HS-5 (cell line): ENCODE results near the gene FUT6.
"Not testable (repeated sequence)": the region's sequence is repeated elsewhere in the genome, so short reads cannot be mapped to it uniquely, and the experiment has no call there.

Experiments
- DNase-seq: peaks from one replicate; pipeline ENCODE4 v3.0.0-alpha.2; 2012; ENCODE audit warnings: low read depth

The FUT6 gene

GRCh38 chr19:5839065-5840017 lies at the start of gene FUT6:
Gene FUT6 (minus strand): TSS chr19:5839702. CDS start chr19:5832567, 7,135 bp downstream.
- DNase-seq: no peak

DNA sequence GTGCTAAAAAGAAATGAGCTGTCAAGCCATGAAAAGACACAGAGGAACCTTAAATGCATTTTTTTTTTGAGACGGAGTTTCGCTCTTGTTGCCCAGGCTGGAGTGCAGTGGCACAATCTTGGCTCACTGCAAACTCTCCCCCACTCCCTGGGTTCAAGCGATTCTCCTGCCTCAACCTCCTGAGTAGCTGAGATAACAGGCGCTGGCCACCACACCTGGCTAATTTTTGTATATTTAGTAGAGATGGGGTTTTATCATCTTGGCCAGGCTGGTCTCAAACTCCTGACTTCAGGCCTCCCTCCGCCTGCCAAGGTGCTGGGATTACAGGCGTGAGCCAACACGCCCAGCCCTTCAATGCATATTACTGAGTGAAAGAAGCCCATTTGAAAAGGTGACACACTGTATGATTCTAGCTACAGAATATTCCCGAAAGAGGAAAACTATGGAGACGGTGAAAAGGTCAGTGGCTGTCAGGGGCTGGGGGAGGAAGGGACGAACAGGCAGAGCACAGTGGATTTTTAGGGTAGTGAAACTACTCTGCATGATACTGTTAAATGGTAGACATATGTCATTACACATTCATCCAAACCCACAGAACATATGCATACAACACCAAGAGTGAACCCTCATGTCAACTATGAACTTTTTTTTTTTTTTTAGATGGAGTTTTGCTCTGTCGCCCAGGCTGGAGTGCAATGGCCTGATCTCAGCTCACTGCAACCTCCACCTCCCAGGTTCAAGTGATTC lies 44.7 kb upstream of the FUT6 start:
- DNase-seq: not testable (repeated sequence)

DNA sequence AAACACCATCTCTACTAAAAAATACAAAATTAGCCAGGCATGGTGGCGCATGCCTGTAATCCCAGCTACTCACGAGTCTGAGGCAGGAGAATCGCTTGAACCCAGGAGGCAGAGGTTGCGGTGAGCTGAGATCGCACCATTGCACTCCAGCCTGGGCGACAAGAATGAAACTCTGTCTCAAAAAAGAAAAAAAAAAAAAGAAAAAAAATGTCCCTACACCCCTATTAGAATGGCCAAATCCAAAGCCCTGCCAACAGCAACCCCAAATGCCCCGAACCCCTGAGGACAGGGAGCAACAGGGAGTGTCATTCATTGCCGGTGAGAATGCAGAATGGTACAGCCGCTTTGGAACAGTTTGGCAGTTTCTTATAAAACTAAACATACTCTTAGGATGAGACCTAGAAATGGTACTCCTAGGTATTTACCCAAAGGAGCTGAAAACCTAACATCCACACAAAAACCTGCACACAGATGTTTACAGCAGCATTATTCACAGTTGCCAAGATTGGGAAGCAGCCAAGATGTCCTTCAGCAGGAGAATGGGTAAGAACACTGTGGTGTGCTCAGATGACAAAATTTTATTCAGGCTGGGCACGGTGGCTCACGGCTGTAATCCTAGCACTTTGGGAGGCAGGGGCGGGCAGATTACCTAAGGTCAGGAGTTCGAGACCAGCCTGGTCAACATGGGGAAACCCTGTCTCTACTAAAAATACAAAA lies 43.8 kb upstream of the FUT6 start:
- DNase-seq: not testable (repeated sequence)

- no peak for DNase-seq
These were observed 43.0 kb upstream of the FUT6 start for GRCh38 chr19:5882421-5882968.

GRCh38 chr19:5881543-5882299 lies 42.2 kb upstream of the FUT6 start:
- DNase-seq: no peak

GRCh38 chr19:5880604-5881078 lies 41.1 kb upstream of the FUT6 start:
- DNase-seq: no peak

DNA sequence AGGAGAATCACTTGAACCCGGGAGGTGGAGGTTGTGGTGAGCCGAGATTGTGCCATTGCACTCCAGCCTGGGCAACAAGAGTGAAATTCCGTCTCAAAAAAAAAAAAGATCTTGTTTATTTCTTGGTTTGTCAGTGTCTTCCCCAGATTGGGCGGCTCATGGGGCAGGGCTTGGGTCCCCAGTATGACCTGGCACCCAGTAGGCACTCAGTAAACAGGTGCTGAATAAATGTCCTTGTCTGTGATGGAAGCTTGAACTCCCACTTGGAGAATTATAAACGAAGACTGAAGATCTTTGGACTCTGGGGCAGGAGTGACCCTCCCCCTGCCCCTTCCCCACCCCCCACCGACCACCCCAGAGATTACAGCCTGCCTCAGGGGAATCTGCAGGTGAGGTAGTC lies 40.7 kb upstream of the FUT6 start:
- no peak for DNase-seq

GRCh38 chr19:5877882-5878281 lies 38.4 kb upstream of the FUT6 start:
- DNase-seq: no peak

DNA sequence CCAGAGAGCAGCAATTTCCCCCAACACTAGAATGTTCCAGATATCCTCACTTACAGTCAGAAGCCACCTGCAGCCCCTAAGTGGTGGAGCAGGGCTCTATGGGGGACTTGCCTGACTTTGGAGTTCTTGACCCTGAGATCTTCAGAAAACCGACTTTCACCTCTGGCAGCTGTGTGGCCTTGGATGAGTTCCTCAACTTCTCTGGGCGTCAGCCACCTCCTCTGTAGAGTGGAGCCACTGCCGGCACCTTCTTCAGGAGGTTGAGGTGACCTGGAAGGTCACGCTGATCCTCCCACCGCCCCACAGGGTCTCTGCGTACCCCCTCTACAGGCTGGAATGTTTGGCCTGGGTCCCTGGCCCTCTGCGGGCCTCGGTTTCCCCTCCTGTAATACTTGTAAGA lies 37.9 kb upstream of the FUT6 start:
- DNase-seq: no peak

GRCh38 chr19:5874496-5874895 lies 35.0 kb upstream of the FUT6 start:
- DNase-seq: not testable (repeated sequence)

GRCh38 chr19:5873617-5874199 lies 34.2 kb upstream of the FUT6 start:
- no peak for DNase-seq

DNA sequence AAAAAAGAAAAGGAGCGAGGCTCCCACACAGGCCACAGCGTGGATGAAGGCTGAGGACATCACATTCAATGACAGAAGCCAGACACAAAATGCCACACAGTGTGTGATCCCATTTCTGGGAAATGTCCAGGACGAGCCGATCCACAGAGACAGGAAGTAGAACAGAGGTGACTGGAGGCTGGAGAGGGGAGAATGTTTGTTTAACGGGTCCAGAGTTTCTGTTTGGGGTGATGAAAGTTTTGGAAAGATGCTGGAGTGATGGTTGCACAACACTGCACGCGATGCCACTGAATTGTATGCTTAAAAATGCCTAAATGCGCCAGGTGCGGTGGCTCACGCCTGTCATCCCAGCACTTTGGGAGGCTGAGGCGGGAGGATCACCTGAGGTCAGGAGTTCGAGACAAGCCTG lies 31.5 kb upstream of the FUT6 start:
- DNase-seq: no peak

DNA sequence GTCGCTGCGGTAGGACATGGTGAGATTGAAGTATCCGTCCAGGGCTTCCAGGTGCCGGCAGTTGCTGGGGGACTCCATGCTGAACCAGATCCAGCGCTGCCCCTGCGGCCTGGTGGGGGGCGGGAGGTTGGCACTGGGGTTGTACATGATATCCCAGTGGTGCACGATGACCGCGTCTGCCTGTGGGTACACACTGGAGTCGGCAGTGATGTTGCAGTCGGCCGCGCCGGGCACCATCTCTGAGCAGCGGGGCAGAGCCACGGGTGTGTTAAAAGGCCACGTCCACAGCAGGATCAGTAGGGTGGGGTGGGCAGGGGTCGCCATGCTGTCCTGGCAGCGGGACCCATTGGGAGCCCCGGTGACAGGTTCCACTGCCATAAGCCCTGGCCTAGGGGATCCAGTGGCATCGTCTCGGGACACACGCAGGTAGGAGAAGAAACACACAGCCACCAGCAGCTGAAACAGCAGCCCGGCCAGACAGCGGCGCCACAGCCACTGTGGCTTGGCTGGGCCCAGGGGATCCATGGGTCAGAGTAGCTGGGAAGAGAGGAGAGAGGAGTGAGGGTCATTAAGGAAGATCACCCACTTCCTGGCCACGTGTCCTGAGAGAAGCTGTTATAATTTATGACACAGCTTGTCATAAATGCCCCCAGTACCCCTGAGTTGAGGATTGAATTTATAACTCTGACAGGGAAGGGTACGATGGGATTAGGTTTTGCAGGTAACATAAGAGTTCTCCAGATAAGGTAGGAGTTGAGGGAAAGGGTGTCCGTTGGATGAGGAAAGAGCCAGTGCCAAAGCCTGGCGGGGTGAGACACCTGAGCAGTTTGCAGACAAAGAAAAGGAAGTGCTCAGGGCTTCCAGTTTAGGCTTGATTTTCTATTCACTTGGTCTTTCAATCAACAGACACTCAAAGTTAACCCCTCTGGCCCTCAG lies 28.0 kb upstream of the FUT6 start:
- no peak for DNase-seq

DNA sequence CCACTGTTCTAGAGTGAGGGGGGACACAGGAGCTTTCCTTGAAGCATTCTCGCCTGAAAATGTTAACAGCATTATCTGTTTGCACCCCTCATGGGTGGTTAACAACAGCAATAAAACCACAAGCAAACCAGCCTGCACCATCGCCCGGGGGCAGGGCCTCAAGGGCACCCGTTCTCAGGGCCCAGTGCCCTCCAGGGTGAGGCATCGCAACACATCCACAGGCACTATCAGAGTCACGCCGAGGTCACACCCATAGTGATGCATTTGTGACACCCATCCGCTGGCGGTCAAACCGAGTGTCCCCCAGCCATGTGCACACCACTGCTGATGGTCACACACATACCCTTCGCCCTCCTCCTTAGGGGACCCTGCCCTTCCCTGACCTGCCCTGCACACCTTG lies 26.3 kb upstream of the FUT6 start:
- DNase-seq: no peak

- DNase-seq: no peak
These were observed 25.4 kb upstream of the FUT6 start for GRCh38 chr19:5864725-5865486.

DNA sequence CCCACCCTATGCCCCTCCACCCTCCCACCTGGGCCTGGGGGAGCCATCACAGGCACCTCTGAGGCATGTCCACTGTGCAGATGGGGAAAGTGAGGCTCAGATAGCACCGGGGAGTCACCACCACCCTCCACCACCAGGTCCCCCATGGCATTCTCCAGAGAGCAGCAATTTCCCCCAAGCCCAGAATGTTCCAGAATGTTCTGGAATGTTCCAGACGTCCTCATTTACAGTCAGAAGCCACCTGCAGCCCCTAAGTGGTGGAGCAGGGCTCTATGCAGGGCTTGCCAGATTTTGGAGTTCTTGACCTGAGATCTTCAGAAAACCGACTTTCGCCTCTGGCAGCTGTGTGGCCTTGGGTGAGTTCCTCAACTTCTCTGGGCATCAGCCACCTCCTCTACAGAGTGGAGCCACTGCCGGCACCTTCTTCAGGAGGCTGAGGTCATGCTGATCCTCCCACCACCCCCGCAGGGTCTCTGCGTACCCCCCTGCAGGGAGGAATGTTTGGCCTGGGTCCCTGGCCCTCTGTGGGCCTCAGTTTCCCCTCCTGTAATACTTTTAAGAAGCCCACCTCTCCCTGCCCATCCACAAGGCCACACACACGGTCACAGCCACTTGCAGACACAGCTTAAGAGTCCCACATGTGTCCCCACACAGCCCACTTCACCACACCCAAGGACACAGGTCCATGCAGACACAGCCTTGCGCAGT lies 24.7 kb upstream of the FUT6 start:
- DNase-seq: no peak

DNA sequence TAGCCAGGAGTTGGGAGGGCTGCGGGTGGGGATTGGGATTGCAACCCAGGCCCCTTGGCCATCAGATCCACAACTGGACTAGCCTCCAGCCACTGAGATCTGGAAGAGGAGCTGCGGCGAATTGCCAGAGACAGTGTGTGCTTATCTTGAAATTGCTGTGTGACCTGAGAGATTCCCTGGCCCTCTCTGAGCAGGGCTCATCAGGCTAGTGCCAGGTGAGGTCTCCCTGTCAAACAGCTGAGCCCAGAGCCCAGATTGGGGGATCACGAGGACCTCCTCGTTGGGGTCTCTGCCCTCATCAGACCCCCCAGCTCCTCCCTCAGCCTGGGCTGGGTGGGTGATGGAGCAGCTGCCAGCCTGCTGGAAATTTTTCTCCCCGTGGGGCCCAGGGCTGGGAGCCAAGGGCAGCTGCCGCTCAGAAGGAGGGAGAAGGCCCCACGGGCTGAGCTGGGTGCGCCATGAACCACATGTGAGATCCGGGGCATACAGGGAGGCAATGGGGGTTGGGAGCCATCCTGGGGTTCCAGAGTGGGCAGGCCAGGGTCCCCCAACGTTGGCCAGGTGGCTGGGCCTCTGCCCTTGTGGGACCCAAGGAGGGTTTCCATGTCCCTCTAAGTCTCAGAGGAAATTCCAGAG lies 23.6 kb upstream of the FUT6 start:
- no peak for DNase-seq
